ENCODE measurements around the gene SLC24A4.

DNA sequence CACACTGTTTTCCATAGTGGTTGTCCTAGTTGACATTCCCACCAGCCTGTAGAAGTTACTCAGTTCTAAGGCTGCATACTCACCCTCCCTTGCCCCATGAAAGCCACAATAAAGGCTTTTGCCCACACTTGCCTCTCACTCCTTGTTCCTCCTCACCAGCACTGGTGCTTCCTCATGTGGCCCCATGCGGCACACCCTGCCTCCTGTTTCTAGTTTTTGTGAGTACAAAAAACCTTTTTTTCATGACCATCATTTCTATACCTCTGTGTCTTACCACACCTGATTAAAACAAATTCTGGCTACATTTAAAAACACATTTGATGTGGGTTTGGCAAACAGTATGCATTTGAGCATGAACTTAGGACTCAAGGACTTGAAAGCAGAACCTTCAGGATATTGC lies 149.9 kb downstream of the SLC24A4 start:
- TF ChIP-seq, protein P1, sequence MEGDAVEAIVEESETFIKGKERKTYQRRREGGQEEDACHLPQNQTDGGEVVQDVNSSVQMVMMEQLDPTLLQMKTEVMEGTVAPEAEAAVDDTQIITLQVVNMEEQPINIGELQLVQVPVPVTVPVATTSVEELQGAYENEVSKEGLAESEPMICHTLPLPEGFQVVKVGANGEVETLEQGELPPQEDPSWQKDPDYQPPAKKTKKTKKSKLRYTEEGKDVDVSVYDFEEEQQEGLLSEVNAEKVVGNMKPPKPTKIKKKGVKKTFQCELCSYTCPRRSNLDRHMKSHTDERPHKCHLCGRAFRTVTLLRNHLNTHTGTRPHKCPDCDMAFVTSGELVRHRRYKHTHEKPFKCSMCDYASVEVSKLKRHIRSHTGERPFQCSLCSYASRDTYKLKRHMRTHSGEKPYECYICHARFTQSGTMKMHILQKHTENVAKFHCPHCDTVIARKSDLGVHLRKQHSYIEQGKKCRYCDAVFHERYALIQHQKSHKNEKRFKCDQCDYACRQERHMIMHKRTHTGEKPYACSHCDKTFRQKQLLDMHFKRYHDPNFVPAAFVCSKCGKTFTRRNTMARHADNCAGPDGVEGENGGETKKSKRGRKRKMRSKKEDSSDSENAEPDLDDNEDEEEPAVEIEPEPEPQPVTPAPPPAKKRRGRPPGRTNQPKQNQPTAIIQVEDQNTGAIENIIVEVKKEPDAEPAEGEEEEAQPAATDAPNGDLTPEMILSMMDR (conservative IDR thresholded peaks at IDR 0.05; ENCODE audit: low read depth, low read length): no peak
- no peak for TF ChIP-seq EZH2 (IDR thresholded peaks at IDR 0.05; ENCODE audit: low read length, unreplicated experiment)
